Measurements from ENCODE around the gene ARHGEF28. TPM values are rescaled to one million over a fixed set of nuclear protein-coding genes. Genes with fewer than 3 reads are reported as not detected.

The ARHGEF28 gene
- total and polyA plus RNA-seq, 2 experiments from 2014 or later, result 3.5 to 11.2 TPM

GRCh38 chr5:73637565-73637964, 11.6 kb downstream of the ARHGEF28 start:
- H3K36me3 ChIP-seq (replicated peaks; ENCODE audit: insufficient read depth, low read depth), result no peaks in the 10 kb centered on the region
- H2AFZ ChIP-seq, result no peak overlapping the region
- H3K9me3 ChIP-seq (ENCODE audit: low read depth), result no peaks in the 10 kb centered on the region
- H3K4me2 ChIP-seq, result no peak overlapping the region
- no peak overlapping the region for H3K4me3 ChIP-seq
- no peaks in the 10 kb centered on the region for H3K79me2 ChIP-seq
- no peaks in the 10 kb centered on the region for H3K9me2 ChIP-seq (replicated peaks; ENCODE audit: insufficient read depth)
- no peak overlapping the region for H3K27ac ChIP-seq
- WGBS (ENCODE audit: low lambda C conversion rate, missing lambda C conversion rate), result 24% methylated on average over 2 of the region's 2 CpGs
- peaks cover 18% of the 10 kb centered on the region for H3K27me3 ChIP-seq
- H3K4me1 ChIP-seq (ENCODE audit: insufficient read depth), result no peaks in the 10 kb centered on the region
- DNase-seq (ENCODE audit: low spot score), result peak; percentile 26
- TF ChIP-seq EZH2phosphoT487 (IDR thresholded peaks at IDR 0.05; ENCODE audit: low read depth, severe bottlenecking, unreplicated experiment), result no peak
- no peak for TF ChIP-seq EZH2 (IDR thresholded peaks at IDR 0.05; ENCODE audit: borderline replicate concordance)
- TF ChIP-seq, protein P1, sequence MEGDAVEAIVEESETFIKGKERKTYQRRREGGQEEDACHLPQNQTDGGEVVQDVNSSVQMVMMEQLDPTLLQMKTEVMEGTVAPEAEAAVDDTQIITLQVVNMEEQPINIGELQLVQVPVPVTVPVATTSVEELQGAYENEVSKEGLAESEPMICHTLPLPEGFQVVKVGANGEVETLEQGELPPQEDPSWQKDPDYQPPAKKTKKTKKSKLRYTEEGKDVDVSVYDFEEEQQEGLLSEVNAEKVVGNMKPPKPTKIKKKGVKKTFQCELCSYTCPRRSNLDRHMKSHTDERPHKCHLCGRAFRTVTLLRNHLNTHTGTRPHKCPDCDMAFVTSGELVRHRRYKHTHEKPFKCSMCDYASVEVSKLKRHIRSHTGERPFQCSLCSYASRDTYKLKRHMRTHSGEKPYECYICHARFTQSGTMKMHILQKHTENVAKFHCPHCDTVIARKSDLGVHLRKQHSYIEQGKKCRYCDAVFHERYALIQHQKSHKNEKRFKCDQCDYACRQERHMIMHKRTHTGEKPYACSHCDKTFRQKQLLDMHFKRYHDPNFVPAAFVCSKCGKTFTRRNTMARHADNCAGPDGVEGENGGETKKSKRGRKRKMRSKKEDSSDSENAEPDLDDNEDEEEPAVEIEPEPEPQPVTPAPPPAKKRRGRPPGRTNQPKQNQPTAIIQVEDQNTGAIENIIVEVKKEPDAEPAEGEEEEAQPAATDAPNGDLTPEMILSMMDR (IDR thresholded peaks at IDR 0.05; ENCODE audit: poor library complexity), result no peak
- no peaks in the 10 kb centered on the region for H4K20me1 ChIP-seq (ENCODE audit: insufficient read depth, poor library complexity, severe bottlenecking)

GRCh38 chr5:73638344-73639095, 12.5 kb downstream of the ARHGEF28 start:
- WGBS (ENCODE audit: low lambda C conversion rate, missing lambda C conversion rate), result 73% methylated on average over 4 of the region's 4 CpGs
- Histone ChIP-seq H2AFZ (no peak overlapping the region), H3K27ac (no peak overlapping the region), H3K79me2 (no peaks in the 10 kb centered on the region), H3K27me3 (peaks cover 18% of the 10 kb centered on the region), H3K36me3 (replicated peaks; ENCODE audit: insufficient read depth, low read depth) (no peaks in the 10 kb centered on the region), H3K4me2 (no peak overlapping the region), H3K4me1 (ENCODE audit: insufficient read depth) (no peaks in the 10 kb centered on the region), H3K4me3 (no peak overlapping the region), H3K9me3 (ENCODE audit: low read depth) (no peaks in the 10 kb centered on the region), H3K9me2 (replicated peaks; ENCODE audit: insufficient read depth) (no peaks in the 10 kb centered on the region), H4K20me1 (ENCODE audit: insufficient read depth, poor library complexity, severe bottlenecking) (no peaks in the 10 kb centered on the region)
- TF ChIP-seq EZH2phosphoT487 (IDR thresholded peaks at IDR 0.05; ENCODE audit: low read depth, severe bottlenecking, unreplicated experiment) (no peak), EZH2 (IDR thresholded peaks at IDR 0.05; ENCODE audit: borderline replicate concordance) (no peak)
- TF ChIP-seq, protein P1 (IDR thresholded peaks at IDR 0.05; ENCODE audit: poor library complexity), result no peak
- DNase-seq (ENCODE audit: low spot score), result no peak

DNA sequence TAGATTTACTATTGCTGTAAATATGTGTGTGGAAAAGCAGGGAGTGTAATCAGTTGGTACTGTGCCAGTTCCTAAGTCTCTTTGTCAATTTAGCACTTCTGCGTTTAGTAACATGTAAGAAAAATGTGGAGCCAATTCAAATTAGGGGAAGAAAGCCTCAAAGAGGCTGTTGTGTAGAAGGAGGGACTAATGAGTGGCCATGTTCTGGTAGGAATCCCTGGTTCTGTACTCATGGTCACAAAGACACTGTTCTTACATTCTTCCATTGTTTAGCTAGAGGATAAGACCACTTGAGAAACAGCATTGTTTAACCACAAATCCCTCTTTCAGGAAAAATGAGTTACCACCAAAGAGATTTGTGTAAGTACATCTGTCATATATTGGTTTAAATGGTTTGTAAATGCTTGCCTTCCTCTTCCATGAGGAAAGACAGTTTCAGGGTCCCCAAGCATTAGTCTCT, 14.9 kb downstream of the ARHGEF28 start:
- no peaks in the 10 kb centered on the region for H3K79me2 ChIP-seq
- H3K4me2 ChIP-seq, result no peak overlapping the region
- no peak overlapping the region for H2AFZ ChIP-seq
- WGBS (ENCODE audit: low lambda C conversion rate, missing lambda C conversion rate), result 48% methylated on average over 1 of the region's 1 CpG
- no peak overlapping the region for H3K27ac ChIP-seq
- no peaks in the 10 kb centered on the region for H3K36me3 ChIP-seq (replicated peaks; ENCODE audit: insufficient read depth, low read depth)
- no peaks in the 10 kb centered on the region for H3K9me2 ChIP-seq (replicated peaks; ENCODE audit: insufficient read depth)
- no peaks in the 10 kb centered on the region for H4K20me1 ChIP-seq (ENCODE audit: insufficient read depth, poor library complexity, severe bottlenecking)
- H3K9me3 ChIP-seq (ENCODE audit: low read depth), result no peaks in the 10 kb centered on the region
- H3K27me3 ChIP-seq, result peaks cover 14% of the 10 kb centered on the region
- H3K4me1 ChIP-seq (ENCODE audit: insufficient read depth), result no peaks in the 10 kb centered on the region
- no peak for DNase-seq (ENCODE audit: low spot score)
- no peak overlapping the region for H3K4me3 ChIP-seq
- TF ChIP-seq EZH2phosphoT487 (IDR thresholded peaks at IDR 0.05; ENCODE audit: low read depth, severe bottlenecking, unreplicated experiment) (no peak), EZH2 (IDR thresholded peaks at IDR 0.05; ENCODE audit: borderline replicate concordance) (no peak)
- TF ChIP-seq, protein P1 (IDR thresholded peaks at IDR 0.05; ENCODE audit: poor library complexity), result no peak
